GM23338 (cell line): ENCODE data around the gene NEMP1. TPM values are rescaled to one million over a fixed set of nuclear protein-coding genes. Genes with fewer than 3 reads are reported as not detected.

ENCODE experiments used
- ATAC-seq: fragments of 200-7000 bp; cut with Tn5 transposase; 3 replicates; pipeline ENCODE4 v1.9.1; 2020
- DNase-seq: peaks from one replicate; pipeline ENCODE4 v3.0.0-alpha.2; 2015; ENCODE audit warnings: low spot score
- H2AFZ ChIP-seq: fragments of 200-600 bp; sonication (generic); 2 replicates; pipeline ENCODE4 v1.8.0; 2016; ENCODE audit warnings: antibody characterized with exemption, mild to moderate bottlenecking, moderate library complexity
- H3F3A ChIP-seq: fragments of 200-600 bp; sonication (generic); replicated peaks from 2 replicates; pipeline ENCODE4 v1.8.0; 2017; ENCODE audit warnings: antibody characterized with exemption, mixed run types, low read depth
- H3K27ac ChIP-seq: fragments of 200-600 bp; sonication (generic); 2 replicates; pipeline ENCODE4 v1.6.1; 2016; ENCODE audit warnings: low read depth
- H3K27me3 ChIP-seq: fragments of 200-600 bp; sonication (generic); 2 replicates; pipeline ENCODE4 v1.8.0; 2016; ENCODE audit warnings: mild to moderate bottlenecking, mixed run types, moderate library complexity; ENCODE audit not compliant: insufficient read depth
- H3K36me3 ChIP-seq: fragments of 200-600 bp; sonication (generic); 2 replicates; pipeline ENCODE4 v1.8.0; 2016; ENCODE audit warnings: mild to moderate bottlenecking; ENCODE audit not compliant: insufficient read depth
- H3K4me1 ChIP-seq: fragments of 200-600 bp; sonication (generic); 2 replicates; pipeline ENCODE4 v1.8.0; 2016; ENCODE audit warnings: mild to moderate bottlenecking, moderate library complexity; ENCODE audit not compliant: insufficient read depth
- H3K4me2 ChIP-seq: fragments of 200-600 bp; sonication (generic); 2 replicates; pipeline ENCODE4 v1.7.1; 2017; ENCODE audit warnings: mixed run types
- H3K4me3 ChIP-seq: fragments of 200-600 bp; sonication (generic); 2 replicates; pipeline ENCODE4 v1.6.1; 2016; ENCODE audit warnings: mixed run types
- H3K79me2 ChIP-seq: fragments of 200-600 bp; sonication (generic); replicated peaks from 2 replicates; pipeline ENCODE4 v1.8.0; 2017; ENCODE audit warnings: mild to moderate bottlenecking; ENCODE audit not compliant: insufficient read depth
- H3K9me2 ChIP-seq: fragments of 200-600 bp; sonication (generic); 2 replicates; pipeline ENCODE4 v1.8.0; 2017; ENCODE audit not compliant: insufficient read depth
- H4K20me1 ChIP-seq: fragments of 200-600 bp; sonication (generic); replicated peaks from 2 replicates; pipeline ENCODE4 v1.8.0; 2017; ENCODE audit warnings: mild to moderate bottlenecking; ENCODE audit not compliant: insufficient read depth
- H3K27ac Mint-ChIP-seq: 2 replicates; pipeline ENCODE4 v1.8.0; 2020; ENCODE audit warnings: inconsistent platforms, mild to moderate bottlenecking, moderate library complexity, mixed read lengths
- H3K27me3 Mint-ChIP-seq: 3 replicates; pipeline ENCODE4 v1.8.0; 2022; ENCODE audit warnings: low read depth, mild to moderate bottlenecking, moderate library complexity, mixed read lengths, inconsistent platforms; ENCODE audit not compliant: insufficient read depth, poor library complexity
- H3K36me3 Mint-ChIP-seq: 3 replicates; pipeline ENCODE4 v1.8.0; 2021; ENCODE audit warnings: low read depth, mild to moderate bottlenecking, inconsistent platforms, moderate library complexity, mixed read lengths
- H3K4me1 Mint-ChIP-seq: 3 replicates; pipeline ENCODE4 v1.8.0; 2020; ENCODE audit warnings: mild to moderate bottlenecking, inconsistent platforms, mixed read lengths
- H3K4me3 Mint-ChIP-seq: 3 replicates; pipeline ENCODE4 v1.8.0; 2021; ENCODE audit warnings: moderate library complexity, mild to moderate bottlenecking, inconsistent platforms, mixed read lengths
- H3K9me3 Mint-ChIP-seq: 3 replicates; pipeline ENCODE4 v1.8.0; 2020; ENCODE audit warnings: moderate library complexity, mild to moderate bottlenecking, inconsistent platforms, mixed read lengths
- ETS1 ChIP-seq: IDR thresholded peaks from 2 replicates; pipeline ENCODE4 v1.6.1; 2016; ENCODE audit warnings: antibody characterized with exemption
- EZH2 ChIP-seq: fragments of 200-600 bp; sonication (generic); IDR thresholded peaks from one replicate; pipeline ENCODE4 v1.8.0; 2017; ENCODE audit warnings: antibody characterized with exemption, mild to moderate bottlenecking, low read depth; ENCODE audit not compliant: unreplicated experiment
- NANOG ChIP-seq: IDR thresholded peaks from 2 replicates; pipeline ENCODE4 v1.6.1; 2016; ENCODE audit warnings: antibody characterized with exemption, borderline replicate concordance
- POLR2AphosphoS5 ChIP-seq: IDR thresholded peaks from 2 replicates; pipeline ENCODE4 v1.6.1; 2016; ENCODE audit warnings: antibody characterized with exemption, low read depth
- STAT1 ChIP-seq: IDR thresholded peaks from one replicate; pipeline ENCODE4 v1.6.1; 2016; ENCODE audit warnings: antibody characterized with exemption; ENCODE audit not compliant: unreplicated experiment
- ZNF114 ChIP-seq: fragments of 250-450 bp; sonication (Bioruptor Pico); IDR thresholded peaks from 2 replicates; pipeline ENCODE4 v1.5.0; 2020; ENCODE audit warnings: mild to moderate bottlenecking, moderate library complexity
- polyA plus RNA-seq: library from polyadenylated mRNA; unstranded; fragments of >200 nt; fragmentation: Nextera tagmentation; extraction: Ambion mirVana; gene quantifications from 2 replicates; pipeline ENCODE4 v1.2.1, GENCODE V29; 2016
- total RNA-seq: library from RNA; depleted of rRNA; stranded (reverse); fragments of >200 nt; shearing (Covaris generic); gene quantifications from 2 replicates; pipeline ENCODE4 v1.2.3, GENCODE V29; 2014
- TF ChIP-seq, protein P1 (sequence below), 2 experiments: fragments of 200-600 bp in 1 of 2; sonication (generic) in 1 of 2; conservative IDR thresholded peaks; 2 replicates each; pipeline versions ENCODE4 v1.5.1 to v1.6.1; 2016 to 2017; ENCODE audit warnings: antibody characterized with exemption in 2 of 2, low read depth in 2 of 2, mild to moderate bottlenecking in 2 of 2, moderate library complexity in 1 of 2

NEMP1 gene
- total and polyA plus RNA-seq, 2 experiments from 2014 or later: 11.9 to 35.0 TPM

- H3K4me3 ChIP-seq: peak overlapping the region; percentile 77
- ATAC-seq: peak; percentile 37
- peaks cover 9% of the 10 kb centered on the region; the same call in 1 of the 2 replicates for H3F3A ChIP-seq
- H3K36me3 ChIP-seq: no peaks in the 10 kb centered on the region
- Mint-ChIP-seq H3K27me3 (peaks cover 18% of the 10 kb centered on the region), H3K36me3 (peaks cover 10% of the 10 kb centered on the region), H3K4me1 (peaks cover 25% of the 10 kb centered on the region), H3K27ac (peak overlapping the region; percentile 88), H3K9me3 (no peaks in the 10 kb centered on the region), H3K4me3 (peak overlapping the region; percentile 78)
- H3K79me2 ChIP-seq: peaks cover 8% of the 10 kb centered on the region; the same call in 1 of the 2 replicates
- H3K4me1 ChIP-seq: peaks cover 10% of the 10 kb centered on the region
- H2AFZ ChIP-seq: 0 out of 2 replicates have a peak overlapping the region, but pooled peaks have one; percentile 52
- TF ChIP-seq STAT1 (no peak), NANOG (no peak), POLR2AphosphoS5 (peak; percentile 59), EZH2 (no peak), ETS1 (no peak)
- TF ChIP-seq, protein P1, sequence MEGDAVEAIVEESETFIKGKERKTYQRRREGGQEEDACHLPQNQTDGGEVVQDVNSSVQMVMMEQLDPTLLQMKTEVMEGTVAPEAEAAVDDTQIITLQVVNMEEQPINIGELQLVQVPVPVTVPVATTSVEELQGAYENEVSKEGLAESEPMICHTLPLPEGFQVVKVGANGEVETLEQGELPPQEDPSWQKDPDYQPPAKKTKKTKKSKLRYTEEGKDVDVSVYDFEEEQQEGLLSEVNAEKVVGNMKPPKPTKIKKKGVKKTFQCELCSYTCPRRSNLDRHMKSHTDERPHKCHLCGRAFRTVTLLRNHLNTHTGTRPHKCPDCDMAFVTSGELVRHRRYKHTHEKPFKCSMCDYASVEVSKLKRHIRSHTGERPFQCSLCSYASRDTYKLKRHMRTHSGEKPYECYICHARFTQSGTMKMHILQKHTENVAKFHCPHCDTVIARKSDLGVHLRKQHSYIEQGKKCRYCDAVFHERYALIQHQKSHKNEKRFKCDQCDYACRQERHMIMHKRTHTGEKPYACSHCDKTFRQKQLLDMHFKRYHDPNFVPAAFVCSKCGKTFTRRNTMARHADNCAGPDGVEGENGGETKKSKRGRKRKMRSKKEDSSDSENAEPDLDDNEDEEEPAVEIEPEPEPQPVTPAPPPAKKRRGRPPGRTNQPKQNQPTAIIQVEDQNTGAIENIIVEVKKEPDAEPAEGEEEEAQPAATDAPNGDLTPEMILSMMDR (conservative IDR thresholded peaks at IDR 0.05; ENCODE audit: low read depth in 2 of 2): peak; percentile 48 to 52
- no peaks in the 10 kb centered on the region for H3K27me3 ChIP-seq
- peak overlapping the region; percentile 100 for H3K4me2 ChIP-seq
- peak; percentile 90 for DNase-seq
- no peaks in the 10 kb centered on the region for H3K9me2 ChIP-seq
- no peaks in the 10 kb centered on the region; the same call in 1 of the 2 replicates for H4K20me1 ChIP-seq
- peak overlapping the region; percentile 88 for H3K27ac ChIP-seq
Observed at GRCh38 chr12:57086493-57087009, 8.0 kb upstream of the NEMP1 start.

DNA sequence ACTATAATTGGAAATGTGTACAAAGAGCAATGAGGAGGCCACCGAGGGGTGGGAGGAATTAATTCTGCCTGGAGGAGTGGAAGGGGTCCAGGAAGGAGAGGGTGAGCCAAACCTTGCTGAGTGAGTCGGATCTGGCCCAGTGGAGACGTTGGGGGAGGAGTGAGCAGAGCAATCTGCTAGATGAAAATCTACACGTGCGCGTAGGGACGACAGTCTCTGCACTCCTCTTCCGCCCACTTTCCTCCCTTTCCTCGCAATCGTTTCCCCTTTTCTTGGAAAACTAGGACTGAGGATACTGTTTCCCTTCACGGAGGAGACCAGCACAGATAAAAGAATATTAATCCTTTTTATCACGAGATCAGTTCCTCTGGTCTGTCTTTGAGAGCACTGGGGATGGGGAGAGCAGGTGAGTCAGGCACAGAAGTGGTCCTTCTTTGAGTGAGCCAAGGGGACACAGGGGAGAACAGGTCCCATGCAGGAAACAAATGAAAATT lies 7.5 kb upstream of the NEMP1 start:
- H2AFZ ChIP-seq: peak overlapping the region; percentile 77
- H3K9me2 ChIP-seq: no peaks in the 10 kb centered on the region
- TF ChIP-seq ETS1 (no peak), ZNF114 (CRISPR knock-in tag) (no peak), POLR2AphosphoS5 (no peak)
- TF ChIP-seq, protein P1 (conservative IDR thresholded peaks at IDR 0.05; ENCODE audit: low read depth in 2 of 2): no peak

More for the DNA sequence above, 7.5 kb upstream of the NEMP1 start:
- DNase-seq (peak; percentile 72), ATAC-seq (no peak)
- peak overlapping the region; percentile 100 for H3K4me2 ChIP-seq
- Mint-ChIP-seq H3K9me3 (no peaks in the 10 kb centered on the region), H3K27ac (peak overlapping the region; percentile 88), H3K27me3 (peaks cover 17% of the 10 kb centered on the region), H3K4me1 (peaks cover 22% of the 10 kb centered on the region), H3K36me3 (peaks cover 7% of the 10 kb centered on the region), H3K4me3 (peak overlapping the region; percentile 78)
- no peaks in the 10 kb centered on the region for H3K27me3 ChIP-seq
- peak overlapping the region; percentile 77 for H3K4me3 ChIP-seq
- H4K20me1 ChIP-seq: no peaks in the 10 kb centered on the region; the same call in 1 of the 2 replicates
- no peaks in the 10 kb centered on the region for H3K36me3 ChIP-seq
- H3K79me2 ChIP-seq: peaks cover 8% of the 10 kb centered on the region; the same call in 1 of the 2 replicates
- peaks cover 10% of the 10 kb centered on the region for H3K4me1 ChIP-seq
- peaks cover 9% of the 10 kb centered on the region; the same call in 1 of the 2 replicates for H3F3A ChIP-seq
- peak overlapping the region; percentile 88 for H3K27ac ChIP-seq
